GM06990 (cell line): ENCODE measurements around the gene TAAR9.

ENCODE experiments used
- DNase-seq: peaks from one replicate; pipeline ENCODE4 v3.0.0-alpha.2; 2011; ENCODE audit not compliant: insufficient read length; ENCODE audit errors: extremely low read depth
- H3K27me3 ChIP-seq: replicated peaks from 2 replicates; pipeline ENCODE4 v1.6.0; 2011; ENCODE audit warnings: low read length; ENCODE audit not compliant: control insufficient read depth, insufficient read depth
- H3K36me3 ChIP-seq: 2 replicates; pipeline ENCODE4 v1.5.1; 2011; ENCODE audit warnings: low read length; ENCODE audit not compliant: control insufficient read depth, insufficient read depth
- H3K4me3 ChIP-seq: replicated peaks from 2 replicates; pipeline ENCODE4 v1.5.1; 2011; ENCODE audit warnings: low read depth, mild to moderate bottlenecking, control low read depth, low read length
- CTCF ChIP-seq: IDR thresholded peaks from 2 replicates; pipeline ENCODE4 v1.5.1; 2011; ENCODE audit warnings: low read length, control low read depth, mild to moderate bottlenecking, inconsistent platforms; ENCODE audit not compliant: insufficient read depth, poor library complexity, severe bottlenecking

The TAAR9 gene

DNA sequence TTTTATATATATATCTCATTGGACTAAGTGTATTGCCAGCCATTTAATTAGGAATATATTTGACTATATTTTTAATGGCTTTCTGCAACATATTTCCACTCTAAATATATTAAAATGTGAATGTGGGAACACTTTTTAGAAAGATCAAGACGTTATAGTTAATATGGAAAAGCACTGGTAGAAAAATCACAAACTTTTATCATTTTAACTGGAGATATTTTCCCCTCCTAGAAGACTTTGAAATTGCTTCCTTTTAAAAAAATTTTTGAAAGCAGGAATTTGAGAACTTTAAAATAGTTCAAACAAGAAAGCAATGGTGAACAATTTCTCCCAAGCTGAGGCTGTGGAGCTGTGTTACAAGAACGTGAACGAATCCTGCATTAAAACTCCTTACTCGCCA lies at the start of gene TAAR9:
TSS of gene TAAR9 (plus strand) at position 301 of the 400 bp plus-strand sequence. CDS start at position 314, 13 bp downstream.
- no peak for DNase-seq
- Histone ChIP-seq H3K4me3 (no peak within 1 kb of the TSS), H3K36me3 (no peaks in the 10 kb centered on the region), H3K27me3 (no peaks in the 10 kb centered on the region; the same call in 1 of the 2 replicates)
- no peak for TF ChIP-seq CTCF

DNA sequence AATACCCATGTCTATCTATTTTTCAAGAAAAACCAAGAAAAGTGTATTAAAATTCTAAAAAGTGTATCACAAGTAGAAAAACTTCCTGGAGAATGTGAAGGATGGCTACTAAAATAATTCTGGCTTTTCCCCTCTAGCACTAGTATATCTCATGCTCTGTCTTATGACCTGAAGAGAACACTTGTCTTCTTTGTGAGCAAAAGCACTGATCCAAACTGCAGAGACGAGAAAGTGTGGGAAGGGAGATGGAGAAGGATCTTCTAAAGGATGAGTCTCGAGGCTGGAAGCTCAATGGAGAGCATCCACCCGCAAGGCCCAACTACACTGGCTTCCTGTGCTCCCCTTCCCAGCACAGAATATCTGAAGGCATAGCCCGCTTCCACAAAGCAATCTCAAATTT lies 48.7 kb upstream of the TAAR9 start:
- H3K27me3 ChIP-seq = no peaks in the 10 kb centered on the region
- no peaks in the 10 kb centered on the region; the same call in none of the 2 replicates for H3K36me3 ChIP-seq
- DNase-seq = no peak
- no peak for TF ChIP-seq CTCF
- peak overlapping the region; percentile 2; the same call in 1 of the 2 replicates for H3K4me3 ChIP-seq

- DNase-seq = no peak
- Histone ChIP-seq H3K4me3 (peak overlapping the region; percentile 62), H3K36me3 (no peaks in the 10 kb centered on the region; the same call in 1 of the 2 replicates), H3K27me3 (no peaks in the 10 kb centered on the region)
- no peak for TF ChIP-seq CTCF
Measured at GRCh38 chr6:132490024-132490423, 48.1 kb upstream of the TAAR9 start.

- Histone ChIP-seq H3K36me3 (no peaks in the 10 kb centered on the region; the same call in 1 of the 2 replicates), H3K4me3 (peak overlapping the region; percentile 62), H3K27me3 (no peaks in the 10 kb centered on the region)
- no peak for TF ChIP-seq CTCF
- peak; percentile 29 for DNase-seq
Measured at GRCh38 chr6:132490478-132491204, 47.4 kb upstream of the TAAR9 start.

DNA sequence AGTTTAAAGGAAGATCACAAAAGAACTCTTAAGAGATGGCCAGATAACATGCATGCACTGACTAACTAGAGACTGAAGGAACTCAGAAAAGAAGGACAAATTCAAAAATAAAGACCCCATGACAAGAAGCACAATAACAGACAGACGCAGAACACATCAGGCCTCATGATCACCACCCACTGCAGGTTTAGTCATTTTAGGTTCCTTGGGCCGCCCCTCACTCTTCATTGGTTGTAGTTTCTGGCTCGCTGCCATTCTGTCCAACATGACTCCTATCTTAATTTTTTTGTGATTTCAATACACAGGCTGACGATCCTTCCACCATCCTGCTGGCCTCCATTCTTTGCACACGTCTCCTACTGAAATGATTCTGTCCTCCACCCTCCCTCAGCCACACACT lies 46.8 kb upstream of the TAAR9 start:
- no peaks in the 10 kb centered on the region for H3K27me3 ChIP-seq
- H3K4me3 ChIP-seq = no peak overlapping the region
- H3K36me3 ChIP-seq = no peaks in the 10 kb centered on the region; the same call in 1 of the 2 replicates
- TF ChIP-seq CTCF = no peak
- no peak for DNase-seq
